HuH-7 (cell line): ENCODE data around the gene CYGB.

Source experiments
- DNase-seq: peaks from one replicate; pipeline ENCODE4 v3.0.0; 2011; ENCODE audit warnings: low spot score

CYGB gene

GRCh38 chr17:76537578-76538280 is at the start of gene CYGB:
TSS of gene CYGB (minus strand) at chr17:76537709. CDS start at chr17:76537542, 167 bp downstream.
- no peak for DNase-seq

DNA sequence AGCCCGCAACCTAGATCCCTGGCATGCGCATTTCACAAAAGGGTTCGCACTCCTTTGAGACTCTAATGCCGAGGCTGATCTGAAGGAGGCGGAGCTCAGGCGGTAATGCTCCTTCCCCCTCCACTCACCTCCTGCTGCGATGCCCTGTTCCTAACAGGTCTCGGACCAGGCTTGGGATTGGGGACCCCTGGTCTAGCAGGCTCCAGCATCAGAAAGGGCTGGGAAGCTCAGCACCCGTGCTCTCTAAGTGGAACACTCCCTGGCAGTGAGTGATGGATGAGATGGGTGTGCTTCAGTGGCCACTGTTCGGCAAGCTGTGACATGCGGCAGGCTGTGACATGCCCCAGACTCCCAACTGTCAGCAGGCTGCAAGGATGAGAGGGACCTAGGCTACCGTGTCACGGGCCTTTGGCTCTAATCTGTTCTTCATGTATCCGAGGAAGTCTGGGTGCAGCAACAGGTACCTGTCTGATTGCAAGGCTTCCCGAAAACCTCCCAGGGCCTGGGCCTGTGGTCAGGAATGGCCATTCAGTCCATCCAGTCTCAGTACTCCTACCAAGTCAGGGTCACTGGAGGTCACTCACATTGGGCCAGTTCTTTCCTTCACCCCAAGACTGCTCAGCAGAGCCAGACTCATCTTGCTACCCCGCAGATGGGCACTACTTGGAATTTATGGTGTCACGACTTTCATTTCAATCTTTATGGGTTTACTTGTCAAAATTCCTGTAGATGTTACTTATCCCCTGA is 49.4 kb upstream of the CYGB start:
- DNase-seq, result no peak

DNA sequence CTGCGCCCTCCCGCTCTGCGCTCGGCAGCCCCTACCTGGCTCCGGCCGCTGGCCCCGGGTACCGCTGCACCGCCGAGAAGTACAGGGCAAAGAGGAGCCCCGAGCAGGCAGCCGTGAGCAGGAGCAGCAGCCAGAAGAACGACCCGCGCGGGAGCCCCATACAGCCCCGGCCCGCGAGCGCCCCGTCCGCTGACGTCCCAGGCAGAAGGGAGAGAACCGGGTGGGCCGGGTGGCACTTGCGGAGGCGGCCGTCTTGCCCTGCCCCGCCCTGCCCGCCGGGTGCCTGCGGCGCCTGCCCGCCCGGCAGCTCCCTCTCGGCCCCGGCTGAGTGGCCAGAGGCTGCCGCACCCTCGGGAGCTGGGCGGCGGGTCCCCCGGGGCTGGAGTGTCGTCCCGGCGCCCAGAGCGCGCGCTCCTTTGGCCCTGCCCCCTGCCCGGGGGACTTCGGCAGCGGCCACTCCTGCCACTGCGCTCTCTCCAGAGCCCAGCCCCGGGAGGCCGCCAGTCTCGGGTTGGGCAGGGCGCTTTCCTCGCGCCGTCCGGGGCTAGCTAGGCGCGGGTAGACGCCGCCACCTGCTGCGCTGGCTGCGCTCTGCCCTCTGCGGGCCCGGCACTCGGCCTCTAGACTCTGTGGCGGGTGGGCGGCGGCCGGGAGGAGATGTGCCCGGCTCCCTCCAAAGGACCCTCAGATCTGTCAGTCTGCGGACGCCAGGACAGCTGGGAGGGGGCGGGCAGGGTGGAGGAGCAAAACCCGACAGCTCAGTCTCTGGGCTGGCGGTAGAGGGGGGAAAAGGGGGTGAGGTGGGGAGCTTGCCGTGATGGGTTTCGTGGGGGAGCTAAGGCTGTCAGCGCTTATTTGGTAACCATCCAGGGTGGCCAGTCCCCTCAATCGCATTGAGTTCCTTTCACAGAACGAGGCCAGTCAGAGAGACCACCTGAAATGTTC is 48.4 kb upstream of the CYGB start, which contains the start of gene ST6GALNAC2:
Gene ST6GALNAC2 (minus strand): TSS at position 212 of the 945 bp plus-strand sequence. CDS start 52 bp downstream, at position 160.
- peak; percentile 84 for DNase-seq

DNA sequence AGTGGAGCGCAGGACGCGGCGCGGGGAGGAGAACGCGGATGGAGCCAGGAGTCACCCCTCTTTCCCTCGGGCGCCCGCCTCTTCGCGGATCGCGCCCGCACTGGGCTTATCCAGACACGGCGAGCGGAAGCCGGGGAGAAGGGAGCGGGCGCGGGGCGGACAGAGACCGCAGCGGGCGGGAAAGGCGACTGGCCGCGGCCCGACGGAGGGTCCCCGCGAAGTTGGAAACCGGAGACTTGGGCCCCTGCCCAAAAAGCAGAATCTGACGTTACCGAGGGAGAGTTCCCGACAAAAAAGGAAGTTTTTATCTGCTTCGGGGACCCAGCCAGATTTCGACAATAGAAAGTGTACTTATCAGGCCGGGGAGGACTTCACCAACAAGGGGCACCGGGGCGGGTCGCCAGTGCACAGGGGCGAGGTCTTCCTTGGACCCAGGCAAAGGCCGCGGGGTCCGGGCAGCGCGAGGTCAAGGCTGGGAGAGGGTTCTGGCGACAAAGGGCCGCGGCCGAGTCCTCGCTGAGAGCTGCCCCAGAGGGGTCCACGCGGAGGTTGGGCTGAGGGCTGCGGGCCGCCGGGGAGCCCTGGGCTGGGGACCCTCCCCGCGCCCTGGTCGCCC is 47.6 kb upstream of the CYGB start:
- no peak for DNase-seq

DNA sequence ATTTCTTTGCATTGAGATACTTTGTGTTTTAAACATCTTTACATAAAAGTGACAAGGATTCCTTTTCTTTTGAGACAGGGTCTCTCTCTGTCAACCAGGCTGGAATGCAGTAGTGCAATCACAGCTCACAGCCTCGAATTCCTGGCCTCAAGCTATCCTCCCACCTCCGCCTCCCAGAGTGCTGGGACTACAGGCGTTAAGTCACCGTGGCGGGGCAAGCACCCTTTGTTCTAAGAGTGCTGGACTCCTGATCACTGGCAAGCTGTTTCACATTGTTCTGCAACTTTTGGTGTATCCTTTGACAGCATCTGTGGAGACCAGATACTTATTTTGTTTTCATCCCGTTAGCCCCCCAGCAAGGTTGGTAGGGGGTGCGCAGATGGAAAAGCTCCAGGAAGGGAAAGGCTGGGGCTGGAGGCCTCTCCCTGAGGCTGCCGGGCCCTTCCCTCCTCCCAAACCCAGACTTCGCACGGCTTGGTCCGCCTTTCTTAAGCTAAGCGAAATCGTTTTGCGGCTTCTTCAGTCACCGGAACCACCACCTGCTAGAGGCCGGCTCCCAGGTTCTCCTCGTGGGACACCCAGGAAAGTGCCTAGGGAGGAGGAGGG is 47.0 kb upstream of the CYGB start:
- DNase-seq, result no peak

DNA sequence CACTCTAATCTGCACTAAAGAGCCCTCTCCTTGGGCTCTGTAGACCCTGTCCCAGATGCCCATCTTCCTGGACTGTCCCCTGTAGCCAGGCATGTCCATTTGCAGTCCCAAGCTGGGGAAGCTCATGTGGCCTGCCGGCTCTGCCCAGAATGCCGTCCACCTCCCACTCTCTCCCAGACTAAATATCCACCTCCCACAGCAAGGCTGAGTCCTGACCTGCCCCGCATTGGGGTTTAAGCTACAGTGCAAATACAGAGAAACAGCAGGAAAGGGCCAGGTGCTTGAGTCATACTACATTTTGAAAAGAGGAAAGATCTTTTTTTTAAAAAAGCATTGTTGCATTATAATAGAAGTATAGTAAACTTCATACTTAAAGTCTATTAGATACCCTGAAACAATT is 45.2 kb upstream of the CYGB start:
- DNase-seq, result no peak

DNA sequence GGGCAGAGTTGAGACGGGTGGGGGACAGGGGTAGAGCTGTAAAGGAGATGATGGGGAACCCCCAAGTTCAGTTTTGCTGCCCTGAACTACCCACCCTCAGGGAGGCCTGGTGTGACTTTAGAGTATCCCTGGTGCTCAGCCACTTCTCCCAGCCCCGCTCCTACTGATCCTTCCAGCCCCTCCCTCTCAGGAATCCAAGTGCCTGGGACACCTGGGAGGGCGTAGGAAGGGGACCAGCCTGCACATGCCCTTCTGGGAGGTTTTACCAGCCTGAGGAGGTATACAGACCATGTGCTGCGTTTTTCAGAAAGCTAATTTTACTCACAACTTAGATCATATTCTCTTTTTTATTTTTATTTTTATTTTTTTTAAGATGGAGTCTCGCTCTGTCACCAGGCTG is 44.0 kb upstream of the CYGB start:
- no peak for DNase-seq

GRCh38 chr17:76579281-76579680 is 41.8 kb upstream of the CYGB start:
- DNase-seq, result no peak

DNA sequence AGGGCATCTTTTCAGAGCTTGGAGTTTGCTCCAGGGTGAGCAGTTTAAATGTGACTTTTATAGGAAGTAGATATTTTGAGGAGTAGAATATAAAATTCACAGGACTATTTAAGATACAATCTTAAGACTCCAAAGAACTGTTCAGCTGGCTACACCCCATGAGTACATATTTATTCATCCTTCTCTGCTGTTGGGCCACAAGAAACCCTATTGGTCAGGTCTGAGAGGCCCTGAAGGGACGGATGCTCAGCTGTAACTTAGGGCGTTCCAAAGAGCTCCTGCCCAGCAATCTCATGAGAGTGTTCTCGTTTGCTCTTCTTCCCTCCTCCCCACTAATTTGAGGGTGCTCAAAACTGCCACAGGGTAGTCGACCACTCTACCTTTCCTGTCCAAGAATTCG is 40.9 kb upstream of the CYGB start:
- no peak for DNase-seq

DNA sequence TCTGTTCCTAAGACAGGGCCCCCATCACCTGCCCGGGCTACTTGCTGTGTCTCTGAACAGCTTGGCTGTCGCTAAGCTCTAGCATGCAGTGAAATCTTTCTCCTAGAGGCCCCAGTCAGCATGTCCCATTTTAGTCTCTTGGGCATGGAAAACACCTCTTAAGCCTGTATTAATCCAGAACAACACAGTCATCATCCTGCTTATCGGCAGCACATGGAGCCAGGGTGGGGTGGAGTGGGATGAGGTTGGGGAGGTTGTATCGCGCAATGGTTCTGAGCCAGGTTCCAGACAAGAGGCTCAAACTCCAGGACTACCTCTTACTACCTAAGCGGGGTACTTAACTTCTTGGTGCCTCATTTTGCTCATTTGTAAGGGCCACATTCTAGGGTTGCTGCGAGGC is 40.4 kb upstream of the CYGB start:
- DNase-seq, result no peak

DNA sequence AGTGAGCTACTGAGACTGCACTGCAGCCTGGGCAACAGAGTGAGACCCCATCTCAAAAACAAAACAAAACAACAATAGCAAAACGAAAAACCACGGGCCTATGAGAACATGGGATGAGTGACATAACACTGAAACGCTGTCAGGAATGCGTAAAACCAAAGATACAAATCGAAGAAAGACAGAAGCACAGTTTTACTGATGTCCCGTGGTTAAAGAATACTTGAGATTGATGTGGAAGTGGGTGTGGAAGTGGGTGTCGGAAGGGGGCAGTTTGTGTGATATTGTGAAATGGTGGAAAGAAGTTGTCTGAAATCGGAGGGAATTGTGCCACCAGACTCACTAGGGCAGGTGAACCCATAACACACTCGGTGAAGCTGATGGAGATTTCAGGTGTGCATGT is 38.7 kb upstream of the CYGB start:
- no peak for DNase-seq

GRCh38 chr17:76575570-76575969 is 38.1 kb upstream of the CYGB start:
- no peak for DNase-seq

DNA sequence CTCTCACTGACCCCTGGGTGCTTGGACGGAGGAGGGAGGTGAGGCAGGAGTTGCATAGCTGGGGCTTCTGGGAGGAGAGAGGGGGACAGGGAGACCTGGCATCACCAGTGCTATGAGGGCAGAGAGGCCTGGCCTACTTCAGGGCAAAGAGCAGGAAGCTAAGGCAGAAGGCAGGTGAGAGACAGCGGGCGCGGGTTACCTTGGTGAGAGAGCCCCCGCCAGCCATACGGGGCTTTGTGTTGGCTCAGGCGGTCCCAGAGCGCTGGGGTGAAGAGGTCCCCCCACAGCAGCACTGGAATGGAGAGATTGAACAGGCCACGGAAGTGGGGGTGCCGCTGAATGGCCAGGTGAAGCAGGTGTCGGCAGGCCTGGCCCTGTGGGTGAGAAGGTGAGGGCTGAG is 36.7 kb upstream of the CYGB start:
- DNase-seq, result no peak

- no peak for DNase-seq
Measured at GRCh38 chr17:76573096-76573495, 35.6 kb upstream of the CYGB start.

- no peak for DNase-seq
Measured at GRCh38 chr17:76572201-76572910, 34.8 kb upstream of the CYGB start.

DNA sequence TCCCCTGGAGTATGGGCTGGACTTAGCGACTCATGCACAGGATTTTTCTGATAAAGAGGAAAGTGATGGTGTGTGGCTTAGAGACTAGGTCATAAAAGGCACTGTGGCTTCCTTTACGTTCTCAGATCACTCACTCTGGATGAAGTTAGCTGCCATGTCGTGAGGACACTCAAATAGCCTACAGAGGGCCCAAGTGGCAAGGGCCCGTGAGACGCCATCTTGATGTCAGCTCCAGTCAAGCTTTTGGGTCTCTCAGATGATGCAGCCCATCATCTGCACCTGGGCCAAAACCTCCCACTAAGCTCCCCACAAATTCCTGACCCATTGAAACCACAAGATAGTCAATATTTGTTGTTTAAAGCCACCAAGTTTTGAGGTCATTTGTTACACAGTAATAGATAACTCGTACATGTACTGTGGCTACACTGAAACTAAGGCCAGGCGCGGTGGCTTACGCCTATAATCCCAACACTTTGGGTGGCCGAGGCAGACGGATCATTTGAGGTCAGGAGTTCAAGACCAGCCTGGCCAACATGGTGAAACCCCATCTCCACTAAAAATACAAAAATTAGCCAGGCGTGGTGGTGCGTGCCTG is 33.5 kb upstream of the CYGB start:
- DNase-seq, result no peak

DNA sequence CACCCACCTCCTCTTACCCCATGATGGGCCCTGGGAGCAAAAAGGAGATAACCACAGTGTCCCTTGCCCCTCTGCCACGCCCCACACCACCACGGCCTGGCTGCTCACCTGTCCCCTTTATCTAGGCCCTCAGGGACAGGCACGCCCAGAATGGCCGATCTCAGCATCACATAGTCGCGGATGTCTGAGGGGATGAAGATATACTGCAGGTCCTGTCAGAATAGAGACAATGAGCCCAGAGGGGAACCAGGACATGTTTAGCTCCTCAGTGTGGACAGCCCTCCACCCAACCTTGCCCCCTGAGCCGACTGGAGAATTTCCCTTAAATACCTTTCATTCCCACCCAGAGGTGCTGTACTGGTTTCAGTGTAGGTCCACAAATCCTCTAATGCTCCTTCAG is 32.9 kb upstream of the CYGB start:
- no peak for DNase-seq

DNA sequence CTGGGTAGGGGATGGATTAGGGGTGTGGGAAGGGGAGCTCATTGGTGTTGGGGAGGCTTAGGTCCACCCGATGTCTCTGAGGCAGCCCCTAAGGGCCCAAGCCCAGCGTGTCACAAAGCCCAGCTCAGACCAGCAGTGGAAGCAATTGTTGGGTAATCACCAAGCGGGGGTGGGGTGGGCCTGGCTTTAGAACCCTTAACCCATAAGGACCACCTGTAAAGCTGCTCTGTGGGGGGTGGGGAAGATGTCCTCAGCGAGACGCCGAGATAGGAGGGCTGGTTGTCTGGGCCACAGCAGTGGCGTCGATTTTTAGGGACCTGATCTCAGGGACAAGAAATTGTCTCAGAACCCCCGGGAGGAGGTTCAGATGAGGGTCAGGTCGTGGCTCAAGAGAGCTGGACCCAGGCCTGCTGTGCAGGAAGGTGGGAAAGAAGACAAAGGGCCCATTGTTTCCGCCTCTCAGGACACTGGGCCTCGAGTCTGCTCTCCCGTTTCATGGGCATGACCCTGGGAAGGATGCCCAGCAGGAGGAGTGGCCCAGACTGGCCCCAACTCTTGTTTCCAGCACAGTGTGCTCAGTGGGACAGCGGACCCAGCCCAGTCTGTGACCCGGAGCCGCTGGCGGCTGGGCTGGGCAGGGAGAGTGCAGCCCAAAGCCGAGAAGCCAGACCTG is 32.2 kb upstream of the CYGB start:
- DNase-seq, result no peak

DNA sequence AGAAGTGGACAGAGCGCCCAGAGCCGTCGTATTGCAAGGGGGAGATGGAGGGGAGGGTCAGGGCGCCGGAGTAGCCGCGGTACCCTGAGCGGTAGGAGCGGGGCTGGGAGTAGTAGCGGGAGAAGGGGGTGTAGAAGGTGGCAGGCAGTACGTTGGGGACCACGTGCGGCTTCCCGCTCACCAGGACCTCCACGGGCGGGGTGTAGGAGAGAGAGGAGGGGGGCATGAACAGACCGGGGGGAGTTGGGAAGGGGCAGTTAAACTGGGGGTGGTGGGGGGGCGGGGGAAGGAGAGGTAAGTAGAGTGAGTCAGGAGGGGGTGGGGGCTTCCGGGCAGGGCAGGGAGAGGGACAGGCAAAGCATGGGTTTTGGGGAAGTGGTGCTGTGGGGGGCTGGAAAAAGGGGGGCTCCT is 31.3 kb upstream of the CYGB start:
- no peak for DNase-seq
